Retina (tissue), 1 donor: ENCODE results near the gene TDRD10.
A peak's percentile ranks its signal among the peaks of the same experiment; 100 is the strongest.
"Not testable (repeated sequence)": the region's sequence is repeated elsewhere in the genome, so short reads cannot be mapped to it uniquely, and the experiment has no call there.

Source experiments
- DNase-seq: peaks from one replicate; pipeline ENCODE4 v3.0.0-alpha.2; 2016

The TDRD10 gene

GRCh38 chr1:154520333-154520732, 18.3 kb downstream of the TDRD10 start:
- DNase-seq, result no peak

GRCh38 chr1:154521695-154522094, 19.7 kb downstream of the TDRD10 start:
- no peak for DNase-seq

- DNase-seq, result no peak
Measured at GRCh38 chr1:154524881-154525280, 22.9 kb downstream of the TDRD10 start.

- DNase-seq, result no peak
Measured at GRCh38 chr1:154527192-154527591, 25.2 kb downstream of the TDRD10 start.

- no peak for DNase-seq
Measured at GRCh38 chr1:154529308-154529707, 27.3 kb downstream of the TDRD10 start.

- DNase-seq, result not testable (repeated sequence)
Measured at GRCh38 chr1:154531950-154532349, 29.9 kb downstream of the TDRD10 start.

- peak; percentile 10 for DNase-seq
Measured at GRCh38 chr1:154533952-154534844, 32.2 kb downstream of the TDRD10 start.

- DNase-seq, result no peak
Measured at GRCh38 chr1:154536570-154536969, 34.6 kb downstream of the TDRD10 start.

- DNase-seq, result no peak
Measured at GRCh38 chr1:154539486-154540483, 37.8 kb downstream of the TDRD10 start.

- DNase-seq, result no peak
Measured at GRCh38 chr1:154541231-154541630, 39.2 kb downstream of the TDRD10 start.

- DNase-seq, result peak; percentile 50
Measured at GRCh38 chr1:154546264-154547063, 44.4 kb downstream of the TDRD10 start.

GRCh38 chr1:154547105-154547732, 45.2 kb downstream of the TDRD10 start:
- DNase-seq, result no peak

- DNase-seq, result no peak
Measured at GRCh38 chr1:154548028-154548427, 46.0 kb downstream of the TDRD10 start.

GRCh38 chr1:154549202-154549770, 47.3 kb downstream of the TDRD10 start:
- DNase-seq, result no peak

GRCh38 chr1:154550070-154550469, 48.1 kb downstream of the TDRD10 start:
- DNase-seq, result no peak

- no peak for DNase-seq
Measured at GRCh38 chr1:154550657-154551056, 48.6 kb downstream of the TDRD10 start.

- DNase-seq, result no peak
Measured at GRCh38 chr1:154551474-154551873, 49.5 kb downstream of the TDRD10 start.

- DNase-seq, result no peak
Measured at GRCh38 chr1:154552036-154552435, 50.0 kb downstream of the TDRD10 start.

- DNase-seq, result no peak
Measured at GRCh38 chr1:154553056-154554030, 51.3 kb downstream of the TDRD10 start.

GRCh38 chr1:154556422-154556821, 54.4 kb downstream of the TDRD10 start:
- no peak for DNase-seq
